Large intestine (tissue), 3 donors: ENCODE results near the gene INTS3. TPM values are rescaled to one million over a fixed set of nuclear protein-coding genes. Genes with fewer than 3 reads are reported as not detected.

ENCODE experiments used
- DNase-seq, 2 donors: peaks; one replicate each; pipeline versions ENCODE4 v3.0.0 to v3.0.0-alpha.2; 2013
- H3K27ac ChIP-seq: one replicate; pipeline ENCODE4 v1.5.1; 2013; ENCODE audit warnings: low read length
- H3K27me3 ChIP-seq: 2 replicates; pipeline ENCODE4 v1.6.1; 2013; ENCODE audit warnings: low read length; ENCODE audit not compliant: control insufficient read depth, insufficient read depth
- H3K36me3 ChIP-seq: 2 replicates; pipeline ENCODE4 v1.6.1; 2013; ENCODE audit warnings: low read length; ENCODE audit not compliant: control insufficient read depth, insufficient read depth
- H3K4me1 ChIP-seq: one replicate; pipeline ENCODE4 v1.6.1; 2013; ENCODE audit warnings: low read length; ENCODE audit not compliant: control insufficient read depth, insufficient read depth
- H3K4me3 ChIP-seq: one replicate; pipeline ENCODE4 v1.5.1; 2013; ENCODE audit warnings: low read length
- H3K9me3 ChIP-seq: one replicate; pipeline ENCODE4 v1.6.1; 2013; ENCODE audit warnings: mild to moderate bottlenecking, low read depth, low read length, moderate library complexity; ENCODE audit not compliant: control insufficient read depth
- WGBS: methylation state at CpG from one replicate; pipeline ENCODE4 v1.1.5; 2013; ENCODE audit warnings: low lambda C conversion rate; ENCODE audit not compliant: insufficient coverage; 5-methylcytosine and 5-hydroxymethylcytosine counted together
- polyA plus RNA-seq: library from polyadenylated mRNA; unstranded; fragments of 120-200 nt; gene quantifications from one replicate; pipeline ENCODE4 v1.2.1, GENCODE V29; 2013

INTS3 gene
- polyA plus RNA-seq, 1 donor, result 62.3 TPM

DNA sequence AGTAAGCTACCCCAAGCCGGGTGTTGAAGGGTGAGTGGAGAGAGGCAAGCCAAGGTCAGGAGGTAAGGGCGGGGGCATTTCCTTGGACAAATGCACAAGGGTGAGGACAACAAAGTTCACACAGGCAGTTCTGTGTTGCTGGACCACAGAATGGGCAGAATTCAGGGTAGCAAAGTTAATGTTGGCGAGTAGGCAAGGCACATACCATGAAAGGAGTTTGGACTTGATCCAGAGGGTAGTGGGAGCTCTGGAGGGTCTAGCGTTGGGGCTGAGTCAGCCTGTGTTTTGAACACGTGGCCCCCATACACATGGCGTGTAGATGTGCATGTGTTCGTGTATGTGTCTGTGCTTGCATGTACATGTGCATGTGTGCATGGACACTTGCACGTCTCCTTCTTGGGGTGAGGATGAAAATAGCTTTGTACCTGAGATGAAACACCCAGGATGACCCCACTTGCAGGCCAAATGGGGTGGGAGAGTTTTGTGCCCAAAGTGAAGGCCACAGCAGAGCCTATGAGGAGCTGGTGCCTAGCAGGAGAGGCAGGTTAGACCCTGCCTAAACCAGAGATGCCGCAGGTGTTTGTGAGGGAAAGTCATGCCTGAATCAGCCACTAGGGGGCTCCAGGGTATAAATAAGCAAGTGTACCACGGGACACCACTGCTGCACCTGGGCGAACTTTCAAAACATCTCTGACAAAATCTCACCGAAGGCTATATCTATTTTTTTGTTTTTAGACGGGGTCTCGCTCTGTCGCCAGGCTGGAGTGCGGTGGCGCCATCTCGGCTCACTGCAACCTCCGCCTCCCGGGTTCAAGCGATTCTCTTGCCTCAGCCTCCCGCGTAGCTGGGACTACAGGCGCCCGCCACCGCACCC, 69.2 kb downstream of the INTS3 start:
- H3K27ac ChIP-seq, result no peak overlapping the region
- peaks cover 6% of the 10 kb centered on the region for H3K36me3 ChIP-seq
- H3K4me1 ChIP-seq, result no peaks in the 10 kb centered on the region
- no peaks in the 10 kb centered on the region for H3K27me3 ChIP-seq
- no CpG with 5 or more reads among the region's 26 CpGs for WGBS
- H3K4me3 ChIP-seq, result no peak overlapping the region
- DNase-seq, result peak; percentile 52 to 61
- H3K9me3 ChIP-seq, result no peaks in the 10 kb centered on the region

DNA sequence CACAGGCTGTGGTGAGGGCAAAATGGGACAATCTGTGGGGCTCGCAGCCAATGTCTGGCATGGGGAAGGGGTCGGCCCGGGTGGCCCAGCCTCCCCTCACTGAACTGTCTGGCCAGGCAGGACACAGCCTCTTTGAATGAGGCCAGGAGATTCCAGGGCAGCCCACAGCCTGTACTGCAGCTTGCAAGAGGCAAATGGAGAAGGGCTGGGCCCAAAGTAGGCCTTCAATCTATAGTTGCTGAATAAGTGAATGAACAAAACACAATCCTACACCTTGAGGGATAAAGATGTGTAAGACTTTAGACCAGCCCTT, 70.6 kb downstream of the INTS3 start:
- no peak for DNase-seq
- peaks cover 6% of the 10 kb centered on the region for H3K36me3 ChIP-seq
- H3K4me3 ChIP-seq, result no peak overlapping the region
- no peaks in the 10 kb centered on the region for H3K9me3 ChIP-seq
- no peaks in the 10 kb centered on the region for H3K27me3 ChIP-seq
- 100% methylated on average over 1 of the region's 3 CpGs for WGBS
- no peaks in the 10 kb centered on the region for H3K4me1 ChIP-seq
- H3K27ac ChIP-seq, result no peak overlapping the region

DNA sequence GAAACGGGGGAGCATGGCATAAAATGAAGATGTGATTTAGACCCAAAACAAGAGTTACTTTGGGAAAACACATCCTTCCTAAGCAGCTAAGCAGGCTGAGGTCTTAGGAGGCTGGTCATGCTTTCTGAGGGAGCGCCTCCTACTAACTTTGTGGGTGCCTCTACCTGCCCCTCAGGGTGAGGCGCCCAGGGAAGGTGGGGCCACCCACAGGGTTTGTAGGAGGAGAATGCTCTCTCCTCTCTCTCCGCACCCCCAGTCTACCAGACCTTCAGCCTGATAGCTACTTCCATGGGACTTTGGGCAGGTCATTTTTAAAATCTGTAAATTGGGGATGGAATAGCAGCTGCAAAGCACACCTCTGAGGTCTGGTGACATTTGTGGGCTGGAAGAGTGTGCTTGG, 71.2 kb downstream of the INTS3 start:
- Histone ChIP-seq H3K4me1 (no peaks in the 10 kb centered on the region), H3K27me3 (no peaks in the 10 kb centered on the region), H3K9me3 (no peaks in the 10 kb centered on the region), H3K4me3 (no peak overlapping the region), H3K36me3 (peaks cover 6% of the 10 kb centered on the region), H3K27ac (no peak overlapping the region)
- DNase-seq, result no peak
- no CpG with 5 or more reads among the region's 4 CpGs for WGBS

DNA sequence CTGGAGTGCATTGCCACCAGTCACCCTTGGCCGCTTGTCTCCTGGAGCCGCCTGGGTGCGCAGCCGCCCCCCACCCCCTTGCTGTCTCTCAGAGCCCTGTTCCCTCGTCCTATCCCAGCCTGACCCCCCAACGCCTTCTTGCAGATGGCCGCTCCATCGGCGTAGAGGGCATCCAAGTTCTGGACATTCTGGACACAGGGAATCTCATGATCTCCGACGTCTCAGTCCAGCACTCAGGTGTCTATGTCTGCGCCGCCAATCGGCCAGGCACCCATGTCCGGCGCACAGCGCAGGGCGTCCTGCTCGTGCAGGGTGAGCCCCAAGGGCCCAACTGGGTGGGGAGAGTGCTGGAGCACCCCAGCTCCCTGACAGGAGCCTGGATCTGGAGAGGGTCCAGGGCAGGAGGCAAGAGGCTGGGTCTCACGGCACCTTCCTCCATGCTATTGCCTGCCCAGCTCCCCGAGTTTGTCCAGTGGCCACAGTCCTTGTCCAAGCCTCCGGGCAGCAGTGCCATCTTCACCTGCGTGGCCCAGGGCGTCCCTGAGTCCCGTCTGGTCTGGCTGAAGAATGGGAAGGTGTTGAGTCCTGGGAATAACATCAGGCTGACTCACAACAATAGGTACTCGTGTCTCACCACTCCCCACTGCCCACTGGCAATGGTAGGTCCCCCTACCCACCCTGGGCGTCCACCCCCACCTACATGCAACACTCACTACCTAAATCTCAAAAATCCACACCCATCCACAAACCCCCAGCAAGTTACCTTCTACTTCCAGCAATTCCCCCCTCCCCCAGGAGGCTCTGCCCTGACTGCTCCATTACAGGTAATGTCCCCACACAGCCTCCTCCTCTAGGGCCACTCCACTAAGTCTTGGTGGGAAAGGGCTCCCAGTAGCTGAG, 72.0 kb downstream of the INTS3 start:
- WGBS, result no CpG with 5 or more reads among the region's 27 CpGs
- Histone ChIP-seq H3K4me3 (no peak overlapping the region), H3K4me1 (no peaks in the 10 kb centered on the region), H3K27ac (no peak overlapping the region), H3K27me3 (no peaks in the 10 kb centered on the region), H3K36me3 (peaks cover 6% of the 10 kb centered on the region), H3K9me3 (no peaks in the 10 kb centered on the region)
- DNase-seq, result no peak

GRCh38 chr1:153800516-153800915, 72.7 kb downstream of the INTS3 start:
- no peak for DNase-seq
- Histone ChIP-seq H3K27me3 (no peaks in the 10 kb centered on the region), H3K9me3 (no peaks in the 10 kb centered on the region), H3K27ac (no peak overlapping the region), H3K36me3 (peaks cover 7% of the 10 kb centered on the region), H3K4me3 (no peak overlapping the region), H3K4me1 (no peaks in the 10 kb centered on the region)
- WGBS, result no CpG with 5 or more reads among the region's 7 CpGs

DNA sequence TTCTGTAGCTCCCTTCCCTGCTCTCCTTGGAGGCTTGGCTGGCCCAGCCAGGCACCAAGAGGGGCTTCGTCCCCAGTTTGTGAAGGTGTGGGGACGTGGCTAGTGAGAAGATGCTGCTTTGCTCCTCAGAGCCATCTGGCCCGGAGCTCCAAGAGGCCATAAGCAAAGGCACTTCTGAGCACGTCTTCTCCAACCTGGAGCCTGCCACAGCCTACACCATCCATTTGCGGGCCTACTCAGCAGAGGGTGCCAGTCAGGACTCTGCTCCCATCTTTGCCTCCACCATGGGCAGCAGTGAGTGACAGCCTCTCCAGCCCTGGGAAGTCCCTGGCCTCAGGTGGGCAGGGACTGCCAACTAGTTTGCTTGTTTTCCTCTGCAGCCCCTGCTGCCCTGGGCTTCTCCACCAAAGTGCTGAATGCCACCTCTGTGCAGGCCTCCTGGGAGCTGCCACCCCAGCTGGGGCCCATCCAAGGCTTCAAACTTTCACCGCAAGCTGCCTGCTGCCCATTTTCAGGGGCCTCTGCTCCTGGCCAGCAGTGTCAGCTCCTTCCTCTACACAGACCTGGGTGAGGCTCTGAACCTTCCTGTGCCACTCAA, 73.3 kb downstream of the INTS3 start:
- Histone ChIP-seq H3K9me3 (no peaks in the 10 kb centered on the region), H3K27ac (no peak overlapping the region), H3K4me3 (no peak overlapping the region), H3K4me1 (no peaks in the 10 kb centered on the region), H3K36me3 (peaks cover 10% of the 10 kb centered on the region), H3K27me3 (no peaks in the 10 kb centered on the region)
- no peak for DNase-seq
- WGBS, result no CpG with 5 or more reads among the region's 6 CpGs

DNA sequence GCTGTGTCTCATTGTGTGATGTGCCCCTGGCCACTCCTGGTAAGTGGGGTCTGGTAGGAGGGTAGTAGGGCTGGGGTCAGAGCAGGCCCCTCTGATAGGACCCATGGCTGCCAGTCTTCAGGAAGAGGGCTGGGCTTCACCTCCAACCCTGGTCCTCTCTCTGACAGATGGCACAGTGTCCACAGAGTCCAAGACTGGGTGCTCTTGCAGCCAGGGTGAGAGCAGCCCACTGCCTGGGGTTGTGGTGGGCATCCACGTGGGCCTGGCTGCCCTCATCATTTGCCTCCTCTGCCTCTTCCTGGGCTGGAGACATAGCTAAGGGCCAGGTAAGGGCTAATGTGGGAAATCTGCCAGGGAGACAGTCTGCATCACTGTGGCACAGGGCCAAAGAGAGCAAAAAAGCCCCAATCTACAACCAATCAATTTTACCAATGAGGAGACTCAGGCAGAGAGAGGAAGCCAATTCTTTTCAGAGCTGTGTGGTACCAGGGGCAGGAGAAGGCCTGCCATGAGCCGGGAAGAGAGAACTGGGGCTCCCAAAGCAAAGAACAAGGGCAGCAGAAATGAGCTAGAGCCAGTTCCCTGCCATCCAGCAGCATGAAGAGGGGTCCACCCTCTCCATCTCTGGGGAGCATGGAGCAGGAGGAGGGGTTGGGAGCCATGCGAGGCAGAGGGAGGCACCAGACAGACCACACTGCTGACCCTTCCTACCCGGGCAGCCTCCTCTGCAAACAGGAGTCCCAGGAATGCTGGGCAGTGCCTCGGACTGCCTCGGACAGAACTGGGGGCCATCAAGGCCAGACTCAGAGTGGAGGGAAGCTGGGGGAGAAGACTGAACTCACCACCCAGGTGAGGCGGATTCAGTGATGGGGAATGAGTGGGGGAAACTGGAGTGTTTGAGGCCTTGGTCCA, 74.2 kb downstream of the INTS3 start:
- Histone ChIP-seq H3K36me3 (peaks cover 11% of the 10 kb centered on the region), H3K4me3 (no peak overlapping the region), H3K27me3 (no peaks in the 10 kb centered on the region), H3K9me3 (no peaks in the 10 kb centered on the region), H3K4me1 (no peaks in the 10 kb centered on the region), H3K27ac (no peak overlapping the region)
- 100% methylated on average over 2 of the region's 7 CpGs for WGBS
- DNase-seq, result no peak

DNA sequence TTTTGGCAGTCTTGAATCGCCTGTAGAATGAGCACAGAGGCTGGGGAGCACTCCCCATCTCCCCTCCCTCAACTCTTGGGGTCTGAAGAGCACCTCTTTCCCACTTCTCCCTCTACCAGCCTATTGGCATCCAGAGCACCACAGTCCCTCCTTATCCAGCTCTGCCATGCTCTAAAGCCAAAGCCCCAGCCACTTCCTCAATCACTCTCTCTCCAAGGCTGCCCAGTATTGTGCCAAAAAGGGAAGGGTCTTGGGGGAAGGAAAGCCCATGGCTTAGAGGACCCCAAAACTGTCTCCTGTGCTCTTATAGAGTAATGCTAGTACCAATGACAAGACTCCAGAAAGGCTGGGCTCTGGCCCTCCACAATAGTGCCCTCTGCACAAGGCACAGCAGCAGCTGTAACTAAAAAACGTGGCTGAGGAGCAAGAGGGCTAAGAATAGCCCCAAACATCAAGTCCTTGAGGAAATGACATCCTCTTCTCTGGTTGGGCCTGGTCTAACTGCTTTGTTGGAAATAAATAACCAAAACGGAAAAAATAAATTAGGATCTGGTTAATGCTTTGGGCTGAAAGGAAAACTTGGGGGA, 75.7 kb downstream of the INTS3 start:
- no peak overlapping the region for H3K4me3 ChIP-seq
- H3K36me3 ChIP-seq, result peaks cover 25% of the 10 kb centered on the region
- H3K4me1 ChIP-seq, result no peaks in the 10 kb centered on the region
- H3K9me3 ChIP-seq, result no peaks in the 10 kb centered on the region
- no peaks in the 10 kb centered on the region for H3K27me3 ChIP-seq
- DNase-seq, result no peak
- no peak overlapping the region for H3K27ac ChIP-seq
- 100% methylated on average over 1 of the region's 3 CpGs for WGBS

DNA sequence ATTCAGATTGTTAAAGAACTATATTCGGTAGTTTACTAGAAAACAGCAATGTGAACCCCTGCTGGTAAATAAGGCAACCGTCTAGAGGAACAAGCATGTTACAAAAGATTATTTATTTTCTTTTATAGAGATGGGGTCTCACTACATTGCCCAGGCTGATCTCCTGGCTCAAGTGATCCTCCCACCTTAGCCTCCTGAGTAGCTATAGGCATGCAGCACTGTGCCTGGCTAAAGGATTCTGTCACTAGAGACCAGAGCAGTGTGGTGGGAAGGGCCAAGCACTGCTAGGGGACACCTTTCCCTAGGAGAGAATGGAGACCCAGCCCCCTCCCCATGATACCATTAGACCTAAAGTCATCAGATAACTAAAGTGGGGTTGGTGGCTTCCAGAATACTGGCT, 76.3 kb downstream of the INTS3 start:
- no peak overlapping the region for H3K4me3 ChIP-seq
- H3K36me3 ChIP-seq, result peaks cover 30% of the 10 kb centered on the region
- no peak overlapping the region for H3K27ac ChIP-seq
- WGBS, result no CpG with 5 or more reads among the region's 2 CpGs
- H3K27me3 ChIP-seq, result no peaks in the 10 kb centered on the region
- H3K4me1 ChIP-seq, result no peaks in the 10 kb centered on the region
- no peak for DNase-seq
- no peaks in the 10 kb centered on the region for H3K9me3 ChIP-seq
